CD14-positive monocyte (primary cell): ENCODE measurements around the gene NTRK2. TPM values are rescaled to one million over a fixed set of nuclear protein-coding genes. Genes with fewer than 3 reads are reported as not detected.

ENCODE experiments used
- DNase-seq, 3 donors: peaks; one replicate each; pipeline ENCODE4 v3.0.0-alpha.2; 2011 to 2022
- H2AFZ ChIP-seq: 2 replicates; pipeline ENCODE4 v1.6.0; 2012; ENCODE audit warnings: mild to moderate bottlenecking, low read depth, low read length, inconsistent platforms; ENCODE audit not compliant: insufficient read depth, poor library complexity, severe bottlenecking
- H3K27ac ChIP-seq, 2 donors: 1 replicate in 1 of 2; 2 replicates in 1 of 2; pipeline ENCODE4 v1.5.1; 2012 to 2013; ENCODE audit warnings: low read length in 2 of 2, control low read depth in 1 of 2, inconsistent platforms in 1 of 2, low read depth in 1 of 2, mild to moderate bottlenecking in 1 of 2
- H3K27me3 ChIP-seq, 2 donors: one replicate each; pipeline versions ENCODE4 v1.6.0 to v1.6.1; 2011 to 2013; ENCODE audit warnings: low read length in 2 of 2; ENCODE audit not compliant: control insufficient read depth in 2 of 2, insufficient read depth in 2 of 2
- H3K36me3 ChIP-seq, 2 donors: replicated peaks in 1 of 2; 1 replicate in 1 of 2; 2 replicates in 1 of 2; pipeline versions ENCODE4 v1.5.1 to v1.6.1; 2012 to 2013; ENCODE audit warnings: low read length in 2 of 2, control low read depth in 1 of 2, inconsistent platforms in 1 of 2, mild to moderate bottlenecking in 1 of 2; ENCODE audit not compliant: insufficient read depth in 2 of 2, control insufficient read depth in 1 of 2
- H3K4me1 ChIP-seq, 2 donors: 1 replicate in 1 of 2; 2 replicates in 1 of 2; pipeline versions ENCODE4 v1.5.1 to v1.6.1; 2012 to 2013; ENCODE audit warnings: low read length in 2 of 2, control low read depth in 1 of 2, inconsistent platforms in 1 of 2, mild to moderate bottlenecking in 1 of 2, moderate library complexity in 1 of 2; ENCODE audit not compliant: insufficient read depth in 2 of 2, control insufficient read depth in 1 of 2
- H3K4me2 ChIP-seq: replicated peaks from 2 replicates; pipeline ENCODE3; 2012; ENCODE audit warnings: low read length, moderate library complexity, mild to moderate bottlenecking; ENCODE audit not compliant: poor library complexity, severe bottlenecking; ENCODE audit errors: extremely low read depth
- H3K4me3 ChIP-seq, 3 experiments: fragments of 200-600 bp in 1 of 3; sonication (generic) in 1 of 3; replicated peaks in 1 of 3; 1 replicate in 2 of 3; 2 replicates in 1 of 3; pipeline ENCODE4 v1.5.1; 2011 to 2013; ENCODE audit warnings: low read length in 3 of 3, mild to moderate bottlenecking in 3 of 3, control low read depth in 2 of 3, low read depth in 2 of 3, inconsistent platforms in 1 of 3, moderate library complexity in 1 of 3
- H3K79me2 ChIP-seq: 2 replicates; pipeline ENCODE4 v1.6.0; 2012; ENCODE audit warnings: mild to moderate bottlenecking, control low read depth, inconsistent platforms, low read length, moderate library complexity; ENCODE audit not compliant: insufficient read depth
- H3K9ac ChIP-seq: 2 replicates; pipeline ENCODE4 v1.6.0; 2017; ENCODE audit warnings: low read length, mild to moderate bottlenecking; ENCODE audit not compliant: insufficient read depth, poor library complexity, severe bottlenecking
- H3K9me3 ChIP-seq, 2 donors: replicated peaks in 1 of 2; 1 replicate in 1 of 2; 2 replicates in 1 of 2; pipeline versions ENCODE4 v1.5.1 to v1.6.1; 2012 to 2013; ENCODE audit warnings: low read length in 2 of 2, control low read depth in 1 of 2; ENCODE audit not compliant: control insufficient read depth in 1 of 2, insufficient read depth in 1 of 2
- H4K20me1 ChIP-seq: 2 replicates; pipeline ENCODE4 v1.6.0; 2012; ENCODE audit warnings: mild to moderate bottlenecking, low read length, control low read depth, moderate library complexity; ENCODE audit not compliant: insufficient read depth
- H3K27ac Mint-ChIP-seq, 7 donors: one replicate each; pipeline ENCODE4 v1.8.0; 2020; ENCODE audit warnings: mild to moderate bottlenecking in 7 of 7, mixed read lengths in 7 of 7, moderate library complexity in 6 of 7, inconsistent platforms in 2 of 7
- H3K27me3 Mint-ChIP-seq, 3 donors: one replicate each; pipeline ENCODE4 v1.8.0; 2021 to 2022; ENCODE audit warnings: low read depth in 3 of 3, mild to moderate bottlenecking in 3 of 3, mixed read lengths in 3 of 3, moderate library complexity in 3 of 3, inconsistent platforms in 1 of 3
- H3K36me3 Mint-ChIP-seq, 2 donors: one replicate each; pipeline ENCODE4 v1.8.0; 2020; ENCODE audit warnings: mixed read lengths in 2 of 2, inconsistent platforms in 1 of 2, mild to moderate bottlenecking in 1 of 2
- H3K4me1 Mint-ChIP-seq: one replicate; pipeline ENCODE4 v1.8.0; 2020; ENCODE audit warnings: mild to moderate bottlenecking, mixed read lengths
- H3K4me3 Mint-ChIP-seq, 2 donors: one replicate each; pipeline ENCODE4 v1.8.0; 2020; ENCODE audit warnings: mild to moderate bottlenecking in 2 of 2, mixed read lengths in 2 of 2, moderate library complexity in 1 of 2
- H3K9me3 Mint-ChIP-seq, 7 donors: one replicate each; pipeline ENCODE4 v1.8.0; 2020 to 2022; ENCODE audit warnings: mixed read lengths in 7 of 7, mild to moderate bottlenecking in 6 of 7, moderate library complexity in 6 of 7, inconsistent platforms in 2 of 7
- CTCF ChIP-seq: fragments of 200-600 bp; IDR thresholded peaks from one replicate; pipeline ENCODE4 v1.8.0; 2022; ENCODE audit warnings: antibody characterized with exemption, mild to moderate bottlenecking
- WGBS: methylation state at CpG from one replicate; pipeline ENCODE4 v1.1.5; 2013; ENCODE audit warnings: missing lambda C conversion rate; ENCODE audit not compliant: insufficient coverage; 5-methylcytosine and 5-hydroxymethylcytosine counted together
- intact Hi-C, 2 donors: fragments of 100-400 bp; cut with micrococcal nuclease; formaldehyde crosslinking; loops; one replicate each; pipeline versions ENCODE4 v1.15.0 to v1.15.1; 2023
- polyA plus RNA-seq, 3 donors: library from polyadenylated mRNA; depleted of rRNA in 1 of 3; unstranded in 2 of 3; stranded (reverse) in 1 of 3; fragments of 300-500 nt in 2 of 3; fragments of >200 nt in 1 of 3; fragmentation: Illumina TruSeq in 2 of 3; gene quantifications; 1 replicate in 2 of 3; 2 replicates in 1 of 3; pipeline ENCODE4 v1.2.3, GENCODE V29; 2012 to 2021

The NTRK2 gene
- polyA plus RNA-seq, 3 donors, result not detected

GRCh38 chr9:84829997-84830696 lies 160.6 kb downstream of the NTRK2 start:
- no peak for TF ChIP-seq CTCF
- intact Hi-C loops, result no loop called here
- H3K4me1 Mint-ChIP-seq, result no peaks in the 10 kb centered on the region
- Histone ChIP-seq H3K79me2 (no peaks in the 10 kb centered on the region), H4K20me1 (no peaks in the 10 kb centered on the region), H3K27me3 (no peaks in the 10 kb centered on the region), H3K4me2 (no peak overlapping the region), H3K4me1 (no peaks in the 10 kb centered on the region), H2AFZ (no peak overlapping the region), H3K4me3 (no peak overlapping the region), H3K27ac (no peak overlapping the region), H3K36me3 (no peaks in the 10 kb centered on the region), H3K9ac (no peak overlapping the region), H3K9me3 (no peaks in the 10 kb centered on the region)
- H3K4me3 Mint-ChIP-seq, result no peak overlapping the region
- H3K36me3 Mint-ChIP-seq, result no peaks in the 10 kb centered on the region
- no peak for DNase-seq
- no peak overlapping the region for H3K27ac Mint-ChIP-seq
- no peaks in the 10 kb centered on the region for H3K27me3 Mint-ChIP-seq
- WGBS, result 82% methylated on average over 2 of the region's 6 CpGs
- peaks cover 0 to 1% (median 0%) of the 10 kb centered on the region in 7 donors for H3K9me3 Mint-ChIP-seq

GRCh38 chr9:84831377-84831776 lies 161.8 kb downstream of the NTRK2 start:
- intact Hi-C loops, result no loop called here
- H2AFZ ChIP-seq, result no peak overlapping the region
- no peaks in the 10 kb centered on the region for H3K36me3 ChIP-seq
- no peak overlapping the region for H3K9ac ChIP-seq
- no peak overlapping the region for H3K4me2 ChIP-seq
- Mint-ChIP-seq H3K27me3 (no peaks in the 10 kb centered on the region), H3K36me3 (no peaks in the 10 kb centered on the region), H3K4me3 (no peak overlapping the region), H3K9me3 (peaks cover 0 to 1% (median 0%) of the 10 kb centered on the region in 7 donors), H3K27ac (no peak overlapping the region), H3K4me1 (no peaks in the 10 kb centered on the region)
- H3K79me2 ChIP-seq, result no peaks in the 10 kb centered on the region
- H3K4me1 ChIP-seq, result no peaks in the 10 kb centered on the region
- TF ChIP-seq CTCF, result no peak
- no peak overlapping the region for H3K4me3 ChIP-seq
- H3K9me3 ChIP-seq, result no peaks in the 10 kb centered on the region
- H3K27ac ChIP-seq, result no peak overlapping the region
- WGBS, result no CpG with 5 or more reads among the region's 4 CpGs
- H3K27me3 ChIP-seq, result no peaks in the 10 kb centered on the region
- H4K20me1 ChIP-seq, result no peaks in the 10 kb centered on the region
- no peak for DNase-seq
